NK-92 (cell line): Measurements from ENCODE around the gene CACNA1C.

Experiments used
- DNase-seq: peaks from one replicate; lab custom pipeline; 2025; ENCODE audit not compliant: unreplicated experiment; lab: John Stamatoyannopoulos, UW

CACNA1C gene

DNA sequence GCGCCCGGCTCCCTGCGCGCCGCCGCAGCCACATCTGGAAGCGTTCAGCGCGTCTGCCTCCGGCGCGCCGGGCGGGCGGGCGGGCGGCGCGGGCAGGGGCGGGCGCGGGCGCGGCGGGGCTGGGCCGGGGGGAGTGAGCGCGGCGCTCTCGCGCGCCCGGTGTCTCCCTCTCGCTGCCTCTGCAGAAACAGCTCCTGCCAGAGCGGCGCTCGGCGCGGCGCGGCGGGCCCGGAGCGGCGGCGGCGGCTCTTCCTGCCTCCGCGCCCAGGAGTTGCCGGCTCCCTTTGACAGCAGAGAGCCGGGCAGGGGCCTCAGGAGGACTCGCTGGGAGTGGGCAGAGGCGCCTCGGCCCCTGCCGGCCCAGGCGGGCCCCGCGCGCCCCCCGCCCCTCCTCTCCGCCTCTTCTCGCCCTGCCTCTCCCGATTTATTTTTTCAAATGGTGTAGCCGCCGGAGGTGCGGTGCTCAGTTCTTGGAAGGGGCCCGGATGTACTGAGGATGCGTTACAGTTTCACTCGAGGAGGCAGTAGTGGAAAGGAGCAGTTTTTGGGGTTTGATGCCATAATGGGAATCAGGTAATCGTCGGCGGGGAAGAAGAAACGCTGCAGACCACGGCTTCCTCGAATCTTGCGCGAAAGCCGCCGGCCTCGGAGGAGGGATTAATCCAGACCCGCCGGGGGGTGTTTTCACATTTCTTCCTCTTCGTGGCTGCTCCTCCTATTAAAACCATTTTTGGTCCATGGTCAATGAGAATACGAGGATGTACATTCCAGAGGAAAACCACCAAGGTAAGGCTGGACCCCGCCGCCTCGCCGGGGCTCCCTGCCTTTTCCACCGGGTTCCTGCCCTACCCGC, at the start of gene CACNA1C:
Gene CACNA1C, plus strand, starts transcription at position 162 of the 853 bp plus-strand sequence. Its CDS starts 576 bp downstream, at position 738.
- no peak for DNase-seq

DNA sequence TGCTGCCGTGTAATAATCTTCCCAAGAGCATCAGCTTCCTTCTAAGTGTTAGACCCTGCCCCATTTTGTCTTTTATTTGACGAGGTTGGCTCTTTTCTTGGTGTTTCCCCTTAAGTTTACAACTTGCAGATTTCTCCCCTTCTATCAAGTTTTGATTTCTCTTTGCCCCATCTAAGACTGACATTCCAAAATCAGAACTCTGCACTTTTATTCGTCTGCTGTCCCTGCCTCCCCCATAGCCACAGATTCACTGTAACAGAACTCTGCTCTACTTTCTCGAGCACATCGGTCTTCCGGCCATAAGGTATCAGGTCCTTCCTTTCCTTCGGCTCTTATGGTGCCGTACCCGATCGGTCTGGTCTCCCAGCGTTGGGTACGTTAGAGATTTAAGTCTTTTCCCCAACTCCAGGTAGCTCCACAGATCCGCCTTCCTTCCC, 49.1 kb upstream of the CACNA1C start:
- no peak for DNase-seq

DNA sequence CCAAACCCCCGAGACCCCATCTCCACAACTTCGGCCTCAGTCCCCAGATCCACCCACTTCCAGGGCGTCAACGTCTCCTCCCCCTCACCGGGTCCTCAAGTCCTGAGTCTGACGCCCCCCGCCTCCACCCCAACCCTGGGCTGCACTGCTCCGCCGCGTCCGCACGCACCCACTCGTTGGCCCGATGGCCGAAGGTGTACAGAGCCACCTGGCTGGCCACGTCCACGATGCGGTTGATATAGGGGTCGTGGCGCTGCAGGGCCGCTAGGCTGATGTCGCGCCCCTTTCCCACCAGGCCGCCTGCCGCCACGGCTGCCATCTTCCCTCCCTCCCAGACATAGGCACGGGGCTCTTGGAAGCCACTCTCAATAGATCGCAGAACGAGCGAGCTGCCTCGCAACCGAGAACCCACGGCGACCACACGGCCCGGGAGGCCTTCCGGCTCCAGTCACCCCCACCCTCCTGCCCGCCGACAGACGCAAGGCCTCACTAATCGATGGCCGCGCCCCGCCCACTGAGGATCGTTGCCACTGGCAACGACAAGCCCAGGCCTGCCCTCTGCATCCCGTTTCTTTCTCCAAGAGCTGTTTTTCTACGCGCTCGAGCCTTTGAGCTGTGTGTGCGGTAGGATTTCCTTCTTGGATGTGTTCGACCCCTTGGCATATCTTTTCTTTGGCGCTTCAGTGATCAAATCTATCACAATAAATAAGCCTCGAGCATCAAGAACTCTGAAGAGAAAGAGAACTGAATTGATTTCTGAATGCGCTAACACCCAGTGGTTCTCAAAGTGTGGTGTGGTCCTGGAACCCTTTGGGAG, 48.5 kb upstream of the CACNA1C start, which contains the start of gene DCP1B:
Gene DCP1B, minus strand, starts transcription at position 345 of the 817 bp plus-strand sequence. Its CDS starts 26 bp downstream, at position 319.
- peak; percentile 17 for DNase-seq

DNA sequence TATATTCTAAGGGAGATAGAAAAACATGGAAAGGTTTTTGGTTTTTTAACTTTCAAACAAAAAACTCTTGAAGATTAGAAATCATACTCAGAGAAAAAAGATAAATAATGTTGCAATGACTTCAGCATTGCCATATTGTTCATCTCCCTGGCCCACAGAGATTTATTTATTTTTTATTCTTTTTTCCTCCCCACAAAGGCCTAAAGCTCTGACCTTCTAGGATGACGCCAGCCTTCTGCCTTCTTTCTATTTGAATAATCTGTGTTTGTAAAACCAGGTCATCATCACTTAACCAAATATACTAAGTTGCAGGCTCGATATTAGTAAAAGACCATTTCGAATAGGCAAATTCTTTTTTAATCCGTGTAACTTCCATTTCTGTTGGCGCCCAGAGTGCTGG, 44.1 kb upstream of the CACNA1C start:
- DNase-seq, result no peak

DNA sequence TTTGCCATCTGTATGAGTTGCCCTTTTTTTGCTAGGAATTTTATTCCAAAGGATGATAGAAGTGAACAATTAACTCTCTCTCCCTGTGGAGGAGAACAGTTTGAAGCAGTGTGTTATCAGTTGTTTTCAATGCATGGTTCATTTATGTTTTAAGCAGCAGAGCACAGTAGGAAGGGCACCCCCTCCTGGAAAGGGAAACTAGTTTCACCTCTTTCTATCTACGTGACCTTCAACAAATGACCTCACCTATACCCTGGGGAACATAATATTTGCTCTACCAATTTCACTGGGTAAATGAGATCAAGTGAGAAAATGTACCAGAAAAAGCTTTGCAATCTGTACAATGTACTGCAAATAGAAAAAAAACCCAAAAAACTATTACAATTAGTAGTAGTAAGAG, 43.2 kb upstream of the CACNA1C start:
- DNase-seq, result no peak

DNA sequence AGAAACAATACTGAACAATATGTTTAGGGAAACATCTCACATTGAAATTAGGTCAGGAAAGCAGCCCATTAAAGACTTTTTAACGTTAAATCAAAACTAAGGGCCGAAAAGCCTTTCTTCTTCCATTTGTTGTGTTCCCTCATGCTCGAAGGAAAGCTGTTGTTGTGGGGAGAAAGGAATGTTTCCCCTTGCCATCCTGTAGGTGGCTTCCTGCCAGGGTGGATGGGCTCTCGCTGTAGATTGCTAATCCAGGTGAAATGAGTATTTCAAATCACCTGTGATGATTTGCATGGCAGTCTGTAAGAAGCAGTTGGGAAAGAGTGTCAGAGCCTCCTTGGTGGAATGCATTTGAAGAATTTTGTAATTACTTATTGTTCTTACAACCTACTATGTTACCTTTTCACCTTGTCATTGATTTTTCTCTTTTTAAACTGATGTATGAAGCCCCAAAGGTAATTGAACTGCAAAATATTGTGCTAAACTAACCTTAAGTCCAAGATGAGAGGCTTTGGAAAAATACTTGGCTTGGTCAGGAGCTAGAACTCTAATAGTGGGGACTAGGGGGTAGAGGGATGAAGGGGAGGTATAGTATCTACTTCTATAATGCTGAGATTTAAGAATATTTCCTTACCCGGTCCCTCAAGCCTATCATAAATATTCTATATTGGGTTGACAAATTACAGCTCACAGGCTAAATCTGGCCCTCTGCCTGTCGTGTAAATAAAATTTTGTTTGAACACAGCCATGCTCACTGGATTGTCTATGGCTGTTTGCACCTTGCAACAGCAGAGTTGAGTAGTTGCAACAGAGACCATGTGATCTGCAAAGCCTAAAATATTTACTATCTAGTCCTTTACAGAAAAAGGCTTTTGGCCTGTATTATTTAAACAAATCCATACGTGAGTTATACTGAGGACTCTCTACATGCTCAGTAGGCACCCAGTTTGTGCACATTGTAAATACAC, 40.9 kb upstream of the CACNA1C start:
- no peak for DNase-seq

DNA sequence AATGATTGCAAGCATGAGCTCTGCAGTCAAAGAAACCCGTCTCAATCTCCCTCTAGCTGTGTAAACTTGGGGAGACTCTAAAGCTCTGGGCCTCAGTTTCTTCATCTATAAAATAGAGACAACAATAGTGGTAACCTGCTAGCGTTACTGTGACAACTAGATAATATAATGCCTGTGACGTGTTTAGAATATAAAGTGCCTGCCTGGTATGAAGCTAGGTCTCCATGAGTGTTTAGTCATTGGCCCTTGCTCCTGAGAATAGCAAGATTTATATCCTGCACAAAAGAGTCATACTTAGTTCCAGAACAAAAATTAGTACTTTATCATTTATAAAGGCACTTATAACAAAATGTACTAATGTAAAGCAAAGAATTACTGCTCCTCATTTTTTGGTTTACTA, 39.7 kb upstream of the CACNA1C start:
- no peak for DNase-seq

DNA sequence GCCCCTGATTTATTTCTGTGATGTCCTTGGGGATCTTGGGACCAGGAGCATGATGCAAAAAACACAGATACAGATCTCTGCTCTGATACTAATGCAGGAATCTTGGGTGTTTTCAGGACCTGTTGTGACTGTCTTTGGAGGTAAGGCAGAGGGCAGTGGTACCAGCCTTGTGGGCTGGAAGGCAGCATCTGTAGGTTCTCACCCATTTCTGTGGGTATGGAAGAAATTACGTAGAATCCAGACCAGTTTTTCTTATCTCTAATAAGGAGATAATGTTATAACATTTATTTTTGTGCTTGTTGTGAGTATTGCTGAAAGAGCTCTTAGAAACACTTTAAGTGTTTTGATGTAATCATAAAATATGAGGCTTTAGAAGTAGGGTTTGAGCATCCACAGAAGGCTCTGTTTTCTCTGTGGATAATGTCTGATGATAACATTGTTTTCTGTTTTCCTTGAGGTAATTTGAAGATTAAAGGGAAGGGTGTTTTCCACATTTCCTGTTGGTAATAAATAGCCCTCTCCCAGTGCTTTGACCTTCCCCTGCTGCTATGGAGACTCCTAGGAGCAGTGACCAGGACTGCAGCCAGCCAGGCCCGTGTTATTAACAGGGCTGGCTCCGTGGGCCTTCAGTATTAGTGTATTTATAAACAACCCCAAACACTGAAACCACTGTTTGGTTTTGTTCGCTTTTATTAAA, 39.1 kb upstream of the CACNA1C start:
- no peak for DNase-seq

DNA sequence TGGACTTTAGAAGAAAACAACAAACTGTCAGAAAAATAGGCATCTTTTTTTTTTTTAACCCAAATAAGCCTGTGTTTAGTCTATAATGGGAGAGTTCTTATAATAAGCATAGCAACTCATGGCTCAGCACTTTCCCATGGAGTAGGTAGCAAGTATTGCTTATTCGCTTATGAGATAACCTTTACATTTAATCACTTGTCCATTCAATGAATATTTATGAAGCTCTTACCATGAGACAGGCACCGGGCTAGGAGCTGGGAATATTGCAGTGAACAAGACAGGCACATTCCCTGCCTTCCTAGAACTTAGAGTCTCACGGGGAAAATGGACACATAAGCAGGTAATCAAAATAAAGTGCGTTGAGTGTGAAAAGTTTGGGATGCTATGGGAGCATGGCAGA, 38.6 kb upstream of the CACNA1C start:
- no peak for DNase-seq

DNA sequence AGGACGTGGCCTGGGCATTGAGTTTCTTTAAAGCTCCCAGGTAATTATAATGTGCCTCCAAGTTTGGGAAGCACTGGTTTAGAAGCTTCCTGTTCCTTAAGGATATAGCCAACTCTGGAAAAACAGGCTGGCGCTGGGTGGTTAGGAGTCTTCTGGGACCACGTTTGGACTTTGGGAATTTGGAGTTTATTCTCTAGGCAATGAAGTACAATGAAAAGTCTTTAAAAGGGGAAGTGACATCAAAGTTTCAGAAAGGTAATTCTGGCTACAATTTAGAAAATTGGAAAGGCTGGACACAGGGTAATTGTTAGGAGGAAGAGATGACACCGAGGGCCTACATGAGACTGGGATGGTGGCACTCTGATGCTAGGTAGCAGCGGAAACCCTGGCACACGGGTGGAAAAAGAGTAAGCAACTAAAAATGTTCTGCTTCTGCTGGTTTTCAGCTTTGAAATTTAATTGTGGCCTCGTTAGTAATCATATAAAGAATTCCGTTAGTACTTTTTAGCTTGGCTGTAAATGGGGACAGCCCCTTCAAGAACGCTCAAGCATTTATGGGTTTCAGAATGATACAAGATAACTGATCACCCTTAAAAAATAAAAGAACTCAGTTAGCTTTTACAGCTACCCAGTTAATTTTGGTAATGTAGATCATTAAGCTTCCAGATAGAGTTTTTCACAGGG, 35.8 kb upstream of the CACNA1C start:
- no peak for DNase-seq

DNA sequence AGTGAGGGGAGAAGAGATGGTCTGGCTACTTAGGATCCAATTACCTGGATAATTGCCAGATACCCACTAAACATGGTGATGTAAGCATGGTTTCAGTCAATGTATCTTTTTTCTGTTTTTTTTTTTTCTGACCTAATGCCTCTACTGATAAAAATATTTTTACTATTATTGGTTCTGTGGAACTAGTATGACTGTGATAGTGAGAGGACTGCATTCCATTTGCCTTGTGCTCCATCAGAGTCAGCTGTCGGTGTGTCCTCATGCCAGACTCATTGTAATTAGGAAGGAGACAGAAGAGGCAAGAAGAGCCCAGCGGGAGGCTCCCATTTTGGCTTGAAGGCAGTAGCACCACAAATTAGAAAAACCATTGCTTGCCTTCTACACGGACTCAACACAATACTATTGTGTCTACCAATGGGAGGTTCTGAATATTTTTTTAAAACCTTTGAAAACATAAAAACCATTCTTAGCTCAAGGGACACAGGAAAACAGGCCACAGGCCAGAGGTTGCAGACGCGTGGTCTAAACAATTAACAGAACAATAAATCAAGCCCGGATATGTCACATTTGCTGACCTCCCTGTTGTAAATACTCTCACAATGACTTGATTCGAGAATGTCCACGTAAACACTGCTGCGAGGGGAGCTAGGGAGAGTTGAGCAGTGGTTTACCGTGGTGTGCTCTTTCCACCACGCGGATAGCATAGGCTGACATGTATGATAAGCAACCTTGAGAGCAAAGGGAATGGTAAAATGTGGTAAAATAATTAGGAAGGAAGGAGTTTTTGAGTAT, 35.0 kb upstream of the CACNA1C start:
- no peak for DNase-seq

DNA sequence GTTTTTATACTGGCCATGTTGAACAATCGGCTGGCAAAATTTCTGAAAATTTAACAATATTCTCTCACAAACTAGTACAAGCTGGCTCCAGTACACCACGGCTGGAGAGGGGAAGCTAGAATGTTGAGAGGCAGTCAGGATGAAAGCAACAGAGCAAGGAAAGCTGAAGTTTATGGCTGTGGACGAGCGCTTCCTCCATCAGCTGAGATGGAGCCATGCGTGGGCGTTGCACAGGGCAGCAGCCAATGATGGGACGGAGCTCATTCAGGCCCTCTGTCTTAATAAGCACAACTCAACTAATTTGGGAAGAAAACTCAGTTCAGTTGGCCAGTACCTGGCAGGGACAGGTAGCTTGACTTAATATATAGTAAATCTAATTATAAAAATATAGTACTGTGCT, 34.4 kb upstream of the CACNA1C start:
- no peak for DNase-seq

DNA sequence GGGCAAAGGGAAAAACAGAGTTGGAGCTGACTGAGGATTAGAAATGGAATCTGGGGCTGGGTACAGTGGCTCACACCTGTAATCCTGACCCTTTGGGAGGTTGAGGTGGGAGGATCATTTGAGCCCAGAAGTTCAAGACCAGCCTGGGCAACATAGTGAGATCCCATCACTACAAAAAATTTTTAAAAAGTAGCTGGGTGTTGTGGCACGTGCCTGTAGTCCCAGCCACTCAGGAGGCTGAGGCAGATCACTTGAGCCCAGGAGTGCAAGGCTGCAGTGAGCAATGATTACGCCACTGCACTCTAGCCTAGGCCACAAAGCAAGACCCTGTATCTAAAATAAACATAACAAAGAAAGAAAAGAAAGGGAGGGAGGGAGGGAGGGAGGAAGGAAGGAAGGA, 33.7 kb upstream of the CACNA1C start:
- DNase-seq, result no peak

DNA sequence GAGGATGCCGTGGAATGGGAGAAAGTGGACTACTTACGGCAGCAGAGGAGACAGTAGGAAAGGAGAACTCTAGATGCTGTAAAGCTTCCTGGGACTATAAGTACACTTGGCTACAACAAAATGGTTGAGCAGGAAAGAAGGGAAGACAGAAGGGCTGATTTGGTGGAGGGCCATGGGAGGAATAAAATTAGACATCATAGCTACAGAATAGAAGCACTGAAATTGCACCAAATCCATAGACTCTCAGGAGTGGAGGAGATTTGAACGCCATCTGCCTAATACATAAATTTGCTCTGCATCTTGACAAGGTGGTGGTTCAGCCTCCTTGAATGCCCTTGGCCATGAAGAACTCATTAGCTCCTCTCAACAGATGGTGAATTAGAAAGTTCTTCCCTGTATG, 32.3 kb upstream of the CACNA1C start:
- no peak for DNase-seq

DNA sequence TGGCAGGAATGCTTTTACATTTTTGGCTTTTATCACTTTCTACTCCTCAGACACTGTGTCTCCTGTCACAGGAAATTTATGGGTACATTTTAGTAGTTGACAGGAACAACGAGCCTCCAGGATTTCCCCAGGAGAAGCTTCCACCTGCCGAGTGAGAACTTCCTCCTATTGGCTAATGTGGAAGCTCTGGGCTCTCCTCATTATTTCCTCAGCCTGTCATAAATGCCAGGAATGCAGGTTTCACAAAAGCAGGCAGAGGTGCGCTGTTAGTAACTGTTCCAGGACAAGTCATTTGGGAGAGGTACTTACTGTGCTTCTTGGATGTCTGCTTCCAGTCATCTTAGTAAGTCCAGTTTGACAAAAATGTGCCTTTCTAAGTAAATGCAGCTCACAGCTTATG, 29.4 kb upstream of the CACNA1C start:
- no peak for DNase-seq

DNA sequence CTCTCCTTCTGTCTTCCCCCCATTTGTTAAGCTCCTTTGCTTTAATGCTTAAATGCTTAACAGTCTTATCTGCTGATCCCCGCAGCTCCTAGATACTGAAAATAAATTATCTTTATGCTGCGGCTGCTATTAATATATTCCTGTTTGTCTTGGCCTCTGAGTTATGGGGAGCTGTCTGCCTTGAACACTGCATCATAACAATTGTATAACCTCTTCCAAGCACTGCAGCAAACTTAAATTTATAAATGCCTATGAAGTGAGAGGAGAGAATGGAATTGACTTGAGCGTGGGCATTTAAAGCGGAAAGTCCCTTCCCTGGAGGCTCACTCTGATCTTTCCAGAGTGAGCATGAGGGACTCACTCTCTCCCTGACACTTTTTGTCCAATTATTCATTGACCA, 25.4 kb upstream of the CACNA1C start:
- no peak for DNase-seq

DNA sequence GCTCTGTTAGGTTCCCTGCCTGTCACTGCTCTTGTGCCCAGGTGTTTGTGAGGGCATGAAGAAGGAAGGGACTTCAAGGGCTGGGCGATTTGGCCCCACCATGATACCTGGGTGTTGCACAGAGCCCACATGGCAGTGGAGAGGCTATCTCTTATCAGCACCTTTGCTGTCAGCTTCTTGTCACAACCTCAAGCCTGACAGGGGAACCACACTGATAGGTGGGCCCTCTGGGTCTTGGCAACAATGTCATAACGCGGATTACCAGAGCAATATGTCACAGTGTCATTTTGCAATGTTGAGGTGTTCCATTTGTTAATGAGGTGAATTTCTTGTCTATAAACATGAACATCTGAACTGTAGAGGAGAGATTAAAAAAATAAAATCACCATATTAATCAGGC, 22.9 kb upstream of the CACNA1C start:
- DNase-seq, result no peak

DNA sequence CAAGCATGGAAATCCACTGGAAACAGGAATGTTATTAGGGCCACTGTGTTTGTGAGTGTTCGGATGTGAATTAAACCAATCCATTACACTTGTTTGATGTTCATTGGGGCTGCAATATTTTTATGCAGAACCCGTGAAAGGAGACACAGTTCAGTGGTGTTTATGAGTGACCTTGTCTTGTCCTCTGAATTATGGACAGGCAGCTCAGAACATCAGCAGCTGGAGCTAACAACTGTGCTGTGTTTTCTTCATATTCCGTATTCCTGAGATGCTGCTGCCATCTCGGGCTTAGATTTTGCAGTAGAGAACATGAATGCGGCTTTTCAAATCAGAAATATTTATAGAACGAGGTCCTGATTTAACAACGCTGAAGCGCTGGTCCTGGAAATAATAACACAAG, 20.3 kb upstream of the CACNA1C start:
- DNase-seq, result no peak
